ENCODE data around the gene FXN.
"Not testable (repeated sequence)": the region's sequence is repeated elsewhere in the genome, so short reads cannot be mapped to it uniquely, and the experiment has no call there.

FXN gene

DNA sequence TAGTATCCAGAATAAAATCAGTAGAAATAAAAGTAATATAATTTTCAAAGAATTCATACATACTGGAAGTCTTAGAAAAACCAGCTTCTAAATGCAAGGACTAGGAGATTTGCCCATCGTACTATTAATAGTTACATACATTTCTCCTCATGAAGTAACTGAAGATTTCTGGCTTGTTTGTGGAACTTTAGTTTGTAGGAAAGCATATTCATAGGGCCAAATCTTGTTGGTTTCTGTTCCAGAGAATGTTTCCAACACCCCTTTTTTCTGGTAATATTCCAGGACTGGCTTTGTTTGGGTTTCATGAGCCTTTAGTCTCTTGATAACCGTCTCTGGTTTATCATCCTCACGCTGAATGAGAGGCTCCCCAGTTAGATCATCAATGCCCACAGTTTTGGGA lies 72.2 kb downstream of the FXN start:
- DNase-seq, result no peak

- not testable (repeated sequence) for DNase-seq
Measured at GRCh38 chr9:69108706-69109105, 73.2 kb downstream of the FXN start.

GRCh38 chr9:69109152-69109551 lies 73.6 kb downstream of the FXN start:
- no peak for DNase-seq

DNA sequence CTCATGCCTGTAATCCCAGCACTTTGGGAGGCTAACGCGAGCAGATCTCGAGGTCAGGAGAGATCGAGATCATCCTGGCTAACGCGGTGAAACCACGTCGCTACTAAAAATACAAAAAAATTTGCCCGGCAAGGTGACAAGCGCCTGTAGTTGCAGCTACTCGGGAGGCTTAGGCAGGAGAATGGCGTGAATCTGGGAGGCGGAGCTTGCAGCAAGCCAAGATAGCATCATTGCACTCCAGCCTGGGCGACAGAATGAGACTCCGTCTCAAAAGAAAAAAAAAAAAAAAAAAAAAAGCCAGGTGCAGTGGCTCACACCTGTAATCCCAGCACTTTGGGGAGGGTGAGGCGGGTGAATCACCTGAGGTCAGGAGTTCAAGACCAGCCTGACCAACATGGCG lies 77.1 kb downstream of the FXN start:
- DNase-seq, result not testable (repeated sequence)

DNA sequence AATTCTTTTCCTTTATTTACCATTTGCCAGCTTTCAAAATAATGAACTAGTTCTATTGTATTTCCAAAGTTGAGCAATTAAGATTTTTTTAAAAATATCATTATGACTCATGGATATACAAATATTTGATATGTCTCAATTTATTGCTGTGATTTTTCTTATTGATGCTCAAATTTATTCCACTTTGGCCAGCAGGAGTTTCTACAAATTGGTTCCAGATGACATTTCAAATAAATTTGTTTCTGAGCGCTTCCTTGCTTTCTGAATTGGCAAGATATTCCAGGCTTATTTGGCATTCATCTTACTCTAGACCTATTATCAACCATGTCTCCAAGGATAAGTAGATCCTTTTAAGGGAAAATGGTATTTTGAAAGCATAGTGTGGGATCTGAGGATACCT lies 80.1 kb downstream of the FXN start:
- DNase-seq, result no peak

GRCh38 chr9:69118656-69119055 lies 83.1 kb downstream of the FXN start:
- DNase-seq, result no peak

DNA sequence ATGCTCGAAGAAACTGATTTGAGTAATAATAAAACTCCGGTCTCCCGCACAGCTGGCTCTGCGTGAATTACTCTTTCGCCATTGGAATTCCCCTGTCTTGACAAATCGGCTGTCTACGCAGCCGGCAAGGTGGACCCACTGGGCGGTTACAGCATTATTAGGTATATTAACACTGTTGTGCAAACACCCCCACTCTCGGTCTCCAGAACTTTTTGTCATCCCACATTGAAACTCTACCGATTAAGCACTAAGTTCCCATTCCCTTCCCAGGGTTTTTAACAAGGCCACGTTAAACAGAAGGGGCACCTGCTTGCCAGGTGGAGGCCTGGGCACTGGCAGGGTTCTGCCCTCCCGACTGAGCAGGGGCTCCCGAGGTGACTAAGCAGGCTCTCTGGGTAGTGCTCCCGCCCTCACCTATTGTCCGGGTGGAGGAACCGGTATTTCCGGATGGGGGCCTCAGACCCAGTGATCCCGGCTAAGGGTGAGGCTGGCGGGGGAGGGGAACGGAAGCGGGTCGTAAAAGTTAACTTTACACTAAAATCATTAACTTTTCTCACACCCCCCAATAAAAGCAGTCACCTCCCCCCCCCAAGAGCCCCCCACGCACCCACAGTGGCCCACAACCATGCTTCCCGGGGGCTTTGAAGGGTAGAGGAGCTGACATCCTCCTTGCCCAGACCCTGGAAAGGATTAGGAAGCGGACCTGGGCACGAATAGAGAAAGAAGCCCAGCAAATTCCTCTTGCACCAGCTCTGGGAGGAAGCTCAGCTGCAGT lies 85.0 kb downstream of the FXN start:
- no peak for DNase-seq

- no peak for DNase-seq
Measured at GRCh38 chr9:69121155-69122081, 85.9 kb downstream of the FXN start.

DNA sequence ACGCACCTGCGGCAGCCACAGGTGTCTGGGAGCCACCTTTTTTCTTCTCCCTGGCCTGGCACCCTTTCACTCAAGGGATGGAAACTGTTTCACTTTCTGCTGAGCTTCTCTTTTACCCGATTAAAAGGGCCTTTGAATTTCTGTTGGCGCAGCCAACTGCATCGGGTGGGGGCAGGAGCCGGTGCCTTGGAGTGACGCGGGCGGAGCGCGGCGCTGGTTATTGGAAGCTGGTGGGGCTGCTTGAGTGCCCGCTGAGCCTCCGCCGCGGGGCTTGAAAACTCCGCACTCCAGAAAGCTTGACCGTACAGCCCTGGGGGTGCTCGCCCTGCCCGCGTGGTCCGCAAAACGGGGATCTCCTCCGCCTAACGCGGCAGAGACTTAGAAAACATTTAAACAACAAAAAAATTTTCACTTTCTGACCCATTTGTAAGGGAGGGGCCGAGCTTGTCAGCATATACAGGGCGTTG lies 86.6 kb downstream of the FXN start:
- peak; percentile 9 for DNase-seq

- no peak for DNase-seq
Measured at GRCh38 chr9:69122549-69123141, 87.1 kb downstream of the FXN start.

DNA sequence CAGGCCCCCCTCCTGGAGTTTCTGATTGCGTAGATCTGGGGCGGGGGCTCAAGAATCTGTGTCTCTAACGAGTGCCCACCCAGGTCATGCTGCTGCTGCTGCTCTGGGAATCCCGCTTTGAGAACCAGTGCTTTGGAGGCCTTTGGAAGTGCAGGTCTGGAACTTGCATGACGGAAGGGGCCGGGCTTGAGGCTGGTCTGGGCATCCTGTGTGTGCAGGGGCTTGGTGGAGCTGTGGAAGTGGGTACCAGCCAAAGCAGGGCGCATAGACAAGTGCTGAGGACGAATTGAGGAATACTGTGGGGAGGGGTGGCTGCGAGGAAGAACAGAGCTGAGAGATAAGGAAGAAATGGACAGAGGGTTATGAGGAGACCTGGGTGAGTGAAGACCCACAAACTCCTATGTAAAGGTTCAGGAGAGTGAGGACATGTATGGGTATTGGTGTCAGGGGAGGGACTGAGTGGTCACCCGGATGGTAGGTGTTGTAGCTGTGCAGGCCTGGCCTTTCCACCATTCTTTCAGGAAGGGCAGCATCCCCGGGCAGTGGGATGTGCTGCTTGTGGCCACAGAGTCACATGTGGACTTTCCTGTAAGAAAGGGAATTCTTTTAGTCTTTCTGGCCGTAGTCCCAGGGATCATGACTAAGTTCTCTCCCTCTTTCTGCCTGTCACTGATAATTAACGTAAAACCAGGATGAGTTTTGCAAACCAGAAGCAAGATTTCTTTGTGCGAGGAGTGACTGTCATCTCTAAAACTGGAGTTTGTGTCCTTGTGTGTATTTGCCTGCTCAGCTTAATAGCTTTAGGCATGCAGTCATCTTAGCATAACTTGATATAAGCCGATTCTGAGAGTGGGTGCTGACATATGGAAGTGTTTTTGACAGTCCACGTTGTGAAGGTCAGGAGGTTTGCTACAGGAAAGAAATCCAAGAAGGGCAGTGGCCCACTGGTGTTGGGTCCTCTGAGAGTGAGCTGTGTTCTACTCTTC lies 95.2 kb downstream of the FXN start:
- no peak for DNase-seq

DNA sequence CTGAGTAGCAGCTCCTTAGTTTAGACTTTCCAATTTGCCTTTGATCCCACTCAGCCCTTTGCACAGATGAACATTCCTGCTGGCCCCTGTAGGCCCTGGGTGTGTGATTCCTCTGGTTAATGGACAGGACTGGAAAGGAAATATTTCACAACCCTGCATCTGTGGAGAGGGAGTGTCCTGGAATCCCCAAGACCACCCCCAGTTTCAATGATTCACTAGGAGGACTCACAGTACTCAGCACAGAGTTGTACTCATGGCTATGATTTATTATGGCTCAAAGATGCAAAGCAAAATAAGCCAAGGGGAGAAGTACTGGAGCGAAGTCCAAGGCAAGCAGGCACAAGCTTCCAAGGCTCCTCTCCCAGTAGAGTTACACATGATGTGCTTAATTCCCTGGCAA lies 96.1 kb downstream of the FXN start:
- no peak for DNase-seq

GRCh38 chr9:69132361-69132760 lies 96.8 kb downstream of the FXN start:
- DNase-seq, result no peak

- no peak for DNase-seq
Measured at GRCh38 chr9:69134412-69134811, 98.9 kb downstream of the FXN start.

DNA sequence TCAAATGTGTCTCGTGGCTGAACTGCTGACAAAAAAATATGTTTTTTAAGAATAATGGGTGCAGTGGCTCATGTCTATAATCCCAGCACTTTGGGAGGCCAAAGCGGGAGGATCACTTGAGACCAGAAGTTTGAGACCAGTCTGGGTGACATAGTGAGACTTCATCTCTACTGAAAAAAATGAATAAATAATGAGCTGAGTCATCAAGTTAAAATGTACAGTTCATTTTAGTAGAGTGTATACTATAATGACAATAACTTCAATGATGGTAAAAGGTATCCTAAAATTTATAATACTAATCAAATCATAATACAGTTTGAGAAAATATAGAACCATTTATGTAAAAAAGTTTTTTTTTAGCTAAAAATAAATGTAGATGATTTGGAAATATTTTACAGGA lies 100.6 kb downstream of the FXN start:
- DNase-seq, result no peak

GRCh38 chr9:69136779-69137178 lies 101.2 kb downstream of the FXN start:
- no peak for DNase-seq

- no peak for DNase-seq
Measured at GRCh38 chr9:69137311-69137710, 101.8 kb downstream of the FXN start.

DNA sequence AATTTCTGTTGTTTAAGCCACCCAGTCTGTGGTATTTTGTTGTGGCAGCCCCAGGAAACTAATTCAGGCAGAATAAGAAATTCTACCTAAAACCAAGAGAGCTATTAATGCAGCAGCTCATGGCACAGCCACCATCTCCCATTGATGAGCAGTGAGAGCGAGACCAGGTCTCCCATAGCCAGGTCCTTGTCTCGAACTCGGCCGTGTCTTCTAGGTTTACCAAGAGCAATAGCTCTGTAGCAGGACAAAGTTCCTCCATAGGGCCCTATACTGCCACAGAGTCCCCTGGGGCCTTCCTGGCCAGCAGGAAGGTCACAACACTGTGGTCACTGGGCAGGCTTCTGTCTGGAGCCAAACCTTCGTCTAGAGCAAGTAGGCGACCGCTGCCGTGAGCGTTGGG lies 104.0 kb downstream of the FXN start:
- DNase-seq, result no peak

DNA sequence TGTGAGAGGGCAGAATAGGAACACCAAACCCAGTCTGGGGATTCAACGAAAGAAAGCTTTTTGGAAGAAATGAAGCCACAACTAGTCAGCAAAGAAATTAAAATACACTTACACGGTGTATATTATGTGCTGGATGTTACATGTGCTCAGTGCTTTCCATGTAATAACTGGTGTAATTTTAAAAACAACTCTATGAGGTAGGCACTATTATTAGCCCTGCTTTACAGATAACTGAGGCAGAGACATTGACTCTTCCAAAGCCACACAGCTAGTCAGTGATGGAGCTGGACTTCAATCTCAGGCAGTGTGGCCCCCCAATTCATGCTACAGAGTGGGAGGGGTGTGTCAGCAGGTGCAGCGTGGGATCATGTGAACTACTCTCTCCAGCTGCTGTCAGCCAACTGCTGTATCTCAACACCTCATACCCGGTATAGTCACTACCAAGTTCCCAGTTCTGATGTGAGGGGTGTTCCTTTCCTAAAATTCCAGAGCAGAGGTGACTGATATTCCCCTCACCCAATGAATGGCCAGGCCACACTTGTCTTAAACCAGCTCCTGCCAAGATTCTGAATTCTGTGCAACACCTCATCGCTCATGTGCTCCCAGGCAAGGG lies 104.7 kb downstream of the FXN start:
- no peak for DNase-seq

DNA sequence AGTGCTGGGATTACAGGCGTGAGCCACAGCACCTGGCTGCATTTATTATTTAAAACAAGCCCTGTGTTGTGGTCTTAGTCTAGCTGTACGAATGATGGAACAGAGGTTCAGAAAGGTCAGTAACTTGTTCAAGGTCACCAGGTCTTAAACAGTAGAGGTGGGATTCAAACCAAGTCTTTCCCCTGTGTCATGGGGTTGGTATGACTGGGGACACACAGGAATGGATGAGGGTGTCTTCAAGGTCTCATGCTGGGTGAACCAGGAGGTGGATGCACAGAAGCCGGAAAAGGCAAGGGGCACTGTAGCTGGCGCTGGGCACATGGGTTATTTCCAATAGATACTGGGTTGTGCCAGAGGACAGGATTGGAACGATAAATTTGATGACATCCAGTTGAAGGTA lies 106.3 kb downstream of the FXN start:
- no peak for DNase-seq

GRCh38 chr9:69143291-69143690 lies 107.7 kb downstream of the FXN start:
- DNase-seq, result no peak

All from GOT3 (cell line).